Mammary epithelial cell (primary cell): ENCODE data around the gene GALNTL6.

Source experiments
- CTCF ChIP-seq, 2 donors: IDR thresholded peaks in 1 of 2; conservative IDR thresholded peaks in 1 of 2; 2 replicates each; pipeline ENCODE4 v1.5.1; 2011 to 2012; ENCODE audit warnings: inconsistent platforms in 2 of 2, low read length in 2 of 2, mild to moderate bottlenecking in 2 of 2, control low read depth in 1 of 2, low read depth in 1 of 2; ENCODE audit not compliant: insufficient read depth in 1 of 2; ENCODE audit errors: extremely low read depth in 1 of 2
- EZH2 ChIP-seq: IDR thresholded peaks from 2 replicates; pipeline ENCODE4 v1.6.1; 2012; ENCODE audit warnings: low read length, inconsistent platforms, borderline replicate concordance

- no peak for TF ChIP-seq EZH2
- TF ChIP-seq CTCF (conservative IDR thresholded peaks at IDR 0.05 in 1 of 2, IDR thresholded peaks at IDR 0.05 in 1 of 2; ENCODE audit: extremely low read depth in 1 of 2, insufficient read depth in 1 of 2, low read depth in 1 of 2, low read length in 2 of 2): peak in 1 of 2 donors; percentile 29
Measured at GRCh38 chr4:173014113-173014558, 1200.9 kb downstream of the GALNTL6 start.
